PC-9 (cell line): ENCODE data around the gene SHISA6.

ENCODE experiments used
- EZH2 ChIP-seq: fragments of 200-600 bp; sonication (generic); IDR thresholded peaks from 2 replicates; pipeline ENCODE4 v1.8.0; 2017; ENCODE audit warnings: antibody characterized with exemption, low read depth
- TF ChIP-seq, protein P1 (sequence below): fragments of 200-600 bp; sonication (generic); conservative IDR thresholded peaks from 2 replicates; pipeline ENCODE4 v1.6.1; 2017; ENCODE audit warnings: mixed run types, antibody characterized with exemption, mild to moderate bottlenecking, moderate library complexity

DNA sequence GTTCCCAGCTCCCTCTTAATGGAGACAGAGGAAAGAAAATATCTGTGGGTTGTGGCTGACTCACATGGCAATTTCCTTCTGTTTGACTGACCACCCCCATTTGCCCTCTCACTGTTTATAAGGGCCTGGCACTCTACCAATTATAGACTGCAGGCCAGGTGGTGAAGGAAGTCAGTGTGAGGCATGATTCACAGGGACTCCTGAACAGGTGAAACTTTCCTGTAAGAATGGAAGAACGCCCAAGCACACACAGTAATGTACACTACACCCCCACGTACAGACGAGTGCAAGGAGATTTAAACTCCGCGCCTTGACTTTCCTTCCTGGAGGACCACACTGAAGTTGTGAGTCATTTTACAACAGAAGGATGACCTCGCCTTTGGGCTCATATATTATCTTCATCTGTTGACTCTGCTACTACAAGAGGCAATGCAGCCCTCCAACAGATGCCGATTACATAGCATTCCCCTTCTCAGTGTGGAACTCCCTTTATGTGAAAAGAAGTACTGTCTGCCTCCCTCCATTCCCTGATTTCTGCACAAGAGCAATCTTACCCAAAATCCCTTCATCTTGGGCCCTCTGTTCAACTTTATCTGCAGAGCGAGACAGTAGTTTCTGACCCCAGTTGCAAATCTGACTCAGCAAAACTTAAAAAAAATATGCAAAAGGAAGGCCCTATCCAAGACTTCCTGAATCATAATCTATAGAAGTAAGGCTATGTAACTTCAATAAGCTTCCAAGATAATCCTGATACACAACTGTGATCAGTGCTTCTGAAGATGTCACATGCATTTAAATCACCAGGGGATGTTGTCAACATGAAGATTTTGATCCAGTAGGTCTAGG is 163.6 kb downstream of the SHISA6 start:
- TF ChIP-seq, protein P1, sequence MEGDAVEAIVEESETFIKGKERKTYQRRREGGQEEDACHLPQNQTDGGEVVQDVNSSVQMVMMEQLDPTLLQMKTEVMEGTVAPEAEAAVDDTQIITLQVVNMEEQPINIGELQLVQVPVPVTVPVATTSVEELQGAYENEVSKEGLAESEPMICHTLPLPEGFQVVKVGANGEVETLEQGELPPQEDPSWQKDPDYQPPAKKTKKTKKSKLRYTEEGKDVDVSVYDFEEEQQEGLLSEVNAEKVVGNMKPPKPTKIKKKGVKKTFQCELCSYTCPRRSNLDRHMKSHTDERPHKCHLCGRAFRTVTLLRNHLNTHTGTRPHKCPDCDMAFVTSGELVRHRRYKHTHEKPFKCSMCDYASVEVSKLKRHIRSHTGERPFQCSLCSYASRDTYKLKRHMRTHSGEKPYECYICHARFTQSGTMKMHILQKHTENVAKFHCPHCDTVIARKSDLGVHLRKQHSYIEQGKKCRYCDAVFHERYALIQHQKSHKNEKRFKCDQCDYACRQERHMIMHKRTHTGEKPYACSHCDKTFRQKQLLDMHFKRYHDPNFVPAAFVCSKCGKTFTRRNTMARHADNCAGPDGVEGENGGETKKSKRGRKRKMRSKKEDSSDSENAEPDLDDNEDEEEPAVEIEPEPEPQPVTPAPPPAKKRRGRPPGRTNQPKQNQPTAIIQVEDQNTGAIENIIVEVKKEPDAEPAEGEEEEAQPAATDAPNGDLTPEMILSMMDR: no peak
- TF ChIP-seq EZH2: no peak
